ENCODE data around the gene HSPG2. TPM values are rescaled to one million over a fixed set of nuclear protein-coding genes. Genes with fewer than 3 reads are reported as not detected.

HSPG2 gene
- total and polyA plus RNA-seq, 12 donors: 38.7 to 558 (median 273) TPM

- Histone ChIP-seq H3K27ac (no peak overlapping the region), H3K9me3 (replicated peaks in 1 of 3) (no peaks in the 10 kb centered on the region), H3K4me3 (no peak overlapping the region), H3K27me3 (no peaks in the 10 kb centered on the region), H3K36me3 (replicated peaks in 1 of 2) (peaks cover 0 to 78% of the 10 kb centered on the region in 2 donors), H3K4me1 (replicated peaks in 1 of 2) (peaks cover 0 to 4% of the 10 kb centered on the region in 2 donors)
- no peak for DNase-seq
- intact Hi-C loops (cut with DNase I): no loop called here
- TF ChIP-seq CTCF (IDR thresholded peaks at IDR 0.05): no peak
- no peak for TF ChIP-seq POLR2A (IDR thresholded peaks at IDR 0.05)
- 87 to 92% (median 90%) methylated on average over 6 to 11 of the region's 11 CpGs for WGBS, 4 donors
Measured at GRCh38 chr1:21887796-21888195, 49.3 kb downstream of the HSPG2 start.

GRCh38 chr1:21887216-21887736 lies 49.8 kb downstream of the HSPG2 start:
- TF ChIP-seq POLR2A (IDR thresholded peaks at IDR 0.05) (no peak), CTCF (IDR thresholded peaks at IDR 0.05) (no peak)
- WGBS, 4 donors: 89 to 92% (median 92%) methylated on average over 6 to 26 of the region's 26 CpGs
- Histone ChIP-seq H3K4me3 (no peak overlapping the region), H3K27ac (no peak overlapping the region), H3K4me1 (replicated peaks in 1 of 2) (no peaks in the 10 kb centered on the region), H3K9me3 (replicated peaks in 1 of 3) (no peaks in the 10 kb centered on the region), H3K27me3 (no peaks in the 10 kb centered on the region), H3K36me3 (replicated peaks in 1 of 2) (peaks cover 0 to 78% of the 10 kb centered on the region in 2 donors)
- DNase-seq: no peak
- intact Hi-C loops (cut with DNase I): no loop called here

- DNase-seq: no peak
- Histone ChIP-seq H3K27ac (no peak overlapping the region), H3K27me3 (no peaks in the 10 kb centered on the region), H3K4me1 (replicated peaks in 1 of 2) (no peaks in the 10 kb centered on the region), H3K4me3 (no peak overlapping the region), H3K36me3 (replicated peaks in 1 of 2) (peaks cover 0 to 78% of the 10 kb centered on the region in 2 donors), H3K9me3 (replicated peaks in 1 of 3) (no peaks in the 10 kb centered on the region)
- intact Hi-C loops (cut with DNase I): no loop called here
- WGBS, 4 donors: 85 to 90% (median 87%) methylated on average over 11 to 15 of the region's 15 CpGs
- TF ChIP-seq POLR2A (IDR thresholded peaks at IDR 0.05) (no peak), CTCF (IDR thresholded peaks at IDR 0.05) (no peak)
Measured at GRCh38 chr1:21886486-21887215, 50.5 kb downstream of the HSPG2 start.

GRCh38 chr1:21885236-21886037 lies 51.7 kb downstream of the HSPG2 start:
- TF ChIP-seq POLR2A (IDR thresholded peaks at IDR 0.05) (no peak), CTCF (IDR thresholded peaks at IDR 0.05) (no peak)
- intact Hi-C loops (cut with DNase I): no loop called here
- Histone ChIP-seq H3K4me3 (no peak overlapping the region), H3K27me3 (no peaks in the 10 kb centered on the region), H3K9me3 (replicated peaks in 1 of 3) (no peaks in the 10 kb centered on the region), H3K36me3 (replicated peaks in 1 of 2) (peaks cover 0 to 78% of the 10 kb centered on the region in 2 donors), H3K27ac (no peak overlapping the region), H3K4me1 (replicated peaks in 1 of 2) (no peaks in the 10 kb centered on the region)
- DNase-seq: no peak
- 89 to 91% (median 91%) methylated on average over 18 to 24 of the region's 24 CpGs for WGBS, 4 donors
